Mesothelial cell of epicardium (in vitro differentiated cells): ENCODE data around the gene GULP1. TPM values are rescaled to one million over a fixed set of nuclear protein-coding genes. Genes with fewer than 3 reads are reported as not detected.

Experiments used
- DNase-seq, 2 experiments: peaks; one replicate each; pipeline ENCODE4 v3.0.0; 2021; ENCODE audit warnings: low spot score in 2 of 2; ENCODE audit not compliant: unreplicated experiment in 2 of 2
- H3K27ac Mint-ChIP-seq: 2 replicates; pipeline ENCODE4 v1.8.0; 2021; ENCODE audit warnings: mixed read lengths
- H3K27me3 Mint-ChIP-seq: 2 replicates; pipeline ENCODE4 v1.8.0; 2021; ENCODE audit warnings: low read depth, mixed read lengths
- H3K36me3 Mint-ChIP-seq: 2 replicates; pipeline ENCODE4 v1.8.0; 2021; ENCODE audit warnings: mixed read lengths
- H3K4me1 Mint-ChIP-seq: 2 replicates; pipeline ENCODE4 v1.8.0; 2021; ENCODE audit warnings: mixed read lengths
- H3K4me3 Mint-ChIP-seq: 2 replicates; pipeline ENCODE4 v1.8.0; 2021; ENCODE audit warnings: mild to moderate bottlenecking, moderate library complexity, mixed read lengths
- H3K9me3 Mint-ChIP-seq: 2 replicates; pipeline ENCODE4 v1.8.0; 2021; ENCODE audit warnings: mixed read lengths
- total RNA-seq: library from RNA; stranded (reverse); gene quantifications from 3 replicates; pipeline ENCODE4 v1.2.1, GENCODE V29; 2021
- TF ChIP-seq, protein P1 (sequence below): fragments of 200-600 bp; sonication (generic); IDR thresholded peaks from one replicate; pipeline ENCODE4 v1.5.0; 2021; ENCODE audit warnings: antibody characterized with exemption; ENCODE audit not compliant: unreplicated experiment

The GULP1 gene
- total RNA-seq, 1 donor from 2014 or later: 58.5 TPM

DNA sequence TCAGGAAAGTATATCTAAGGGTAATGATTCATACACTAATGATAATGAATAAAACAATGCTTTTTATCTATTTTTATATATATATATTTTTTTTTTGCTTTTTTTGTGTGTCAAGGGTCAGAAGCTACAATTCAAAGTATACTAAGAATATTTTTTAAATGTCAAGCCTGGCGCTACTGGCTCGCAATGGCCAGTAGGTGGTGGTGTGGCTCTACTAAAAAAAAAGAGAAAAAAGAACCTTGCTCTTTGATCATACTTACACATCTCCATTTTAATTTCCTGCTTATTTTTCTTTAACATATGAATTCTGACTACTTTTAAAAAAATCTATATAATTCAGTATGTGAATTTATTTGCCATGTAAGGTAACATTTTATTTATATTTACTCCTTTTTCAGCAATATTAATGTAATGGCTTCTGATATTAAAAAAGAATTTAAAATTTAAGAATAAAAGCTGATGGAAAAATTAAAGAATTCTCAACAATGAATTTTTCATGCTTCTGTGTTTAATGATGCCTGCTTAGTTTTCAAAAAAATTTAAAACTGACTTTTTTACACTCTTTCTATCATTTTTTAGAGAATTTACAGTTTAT is 232.9 kb downstream of the GULP1 start:
- no peak overlapping the region for H3K27ac Mint-ChIP-seq
- DNase-seq: peak in 1 of 2 experiments; percentile 48
- peaks cover 10% of the 10 kb centered on the region for H3K9me3 Mint-ChIP-seq

GRCh38 chr2:188526701-188527100 is 235.0 kb downstream of the GULP1 start:
- TF ChIP-seq, protein P1, sequence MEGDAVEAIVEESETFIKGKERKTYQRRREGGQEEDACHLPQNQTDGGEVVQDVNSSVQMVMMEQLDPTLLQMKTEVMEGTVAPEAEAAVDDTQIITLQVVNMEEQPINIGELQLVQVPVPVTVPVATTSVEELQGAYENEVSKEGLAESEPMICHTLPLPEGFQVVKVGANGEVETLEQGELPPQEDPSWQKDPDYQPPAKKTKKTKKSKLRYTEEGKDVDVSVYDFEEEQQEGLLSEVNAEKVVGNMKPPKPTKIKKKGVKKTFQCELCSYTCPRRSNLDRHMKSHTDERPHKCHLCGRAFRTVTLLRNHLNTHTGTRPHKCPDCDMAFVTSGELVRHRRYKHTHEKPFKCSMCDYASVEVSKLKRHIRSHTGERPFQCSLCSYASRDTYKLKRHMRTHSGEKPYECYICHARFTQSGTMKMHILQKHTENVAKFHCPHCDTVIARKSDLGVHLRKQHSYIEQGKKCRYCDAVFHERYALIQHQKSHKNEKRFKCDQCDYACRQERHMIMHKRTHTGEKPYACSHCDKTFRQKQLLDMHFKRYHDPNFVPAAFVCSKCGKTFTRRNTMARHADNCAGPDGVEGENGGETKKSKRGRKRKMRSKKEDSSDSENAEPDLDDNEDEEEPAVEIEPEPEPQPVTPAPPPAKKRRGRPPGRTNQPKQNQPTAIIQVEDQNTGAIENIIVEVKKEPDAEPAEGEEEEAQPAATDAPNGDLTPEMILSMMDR: no peak
- peaks cover 22% of the 10 kb centered on the region for H3K4me1 Mint-ChIP-seq
- peak overlapping the region; percentile 12 for H3K4me3 Mint-ChIP-seq
- peaks cover 10% of the 10 kb centered on the region for H3K9me3 Mint-ChIP-seq
- peak overlapping the region; percentile 94 for H3K27ac Mint-ChIP-seq
- peaks cover 14% of the 10 kb centered on the region for H3K36me3 Mint-ChIP-seq
- no peak for DNase-seq
- H3K27me3 Mint-ChIP-seq: no peaks in the 10 kb centered on the region

More for the DNA sequence above, 232.9 kb downstream of the GULP1 start:
- Mint-ChIP-seq H3K4me3 (no peak overlapping the region), H3K4me1 (peaks cover 33% of the 10 kb centered on the region), H3K36me3 (peaks cover 15% of the 10 kb centered on the region), H3K27me3 (no peaks in the 10 kb centered on the region)
- TF ChIP-seq, protein P1: peak; percentile 89

- TF ChIP-seq, protein P1: no peak
- H3K4me3 Mint-ChIP-seq: peak overlapping the region; percentile 12
- peak overlapping the region; percentile 94 for H3K27ac Mint-ChIP-seq
- H3K27me3 Mint-ChIP-seq: no peaks in the 10 kb centered on the region
- no peak for DNase-seq
- peaks cover 10% of the 10 kb centered on the region for H3K9me3 Mint-ChIP-seq
- H3K4me1 Mint-ChIP-seq: peaks cover 20% of the 10 kb centered on the region
- peaks cover 16% of the 10 kb centered on the region for H3K36me3 Mint-ChIP-seq
Observed at GRCh38 chr2:188527141-188527540, 235.5 kb downstream of the GULP1 start.

- H3K27ac Mint-ChIP-seq: peak overlapping the region; percentile 94
- TF ChIP-seq, protein P1: no peak
- peaks cover 14% of the 10 kb centered on the region for H3K9me3 Mint-ChIP-seq
- peaks cover 20% of the 10 kb centered on the region for H3K4me1 Mint-ChIP-seq
- H3K4me3 Mint-ChIP-seq: peak overlapping the region; percentile 48
- H3K36me3 Mint-ChIP-seq: peaks cover 20% of the 10 kb centered on the region
- no peak for DNase-seq
- H3K27me3 Mint-ChIP-seq: no peaks in the 10 kb centered on the region
Observed at GRCh38 chr2:188527581-188527993, 235.9 kb downstream of the GULP1 start.

DNA sequence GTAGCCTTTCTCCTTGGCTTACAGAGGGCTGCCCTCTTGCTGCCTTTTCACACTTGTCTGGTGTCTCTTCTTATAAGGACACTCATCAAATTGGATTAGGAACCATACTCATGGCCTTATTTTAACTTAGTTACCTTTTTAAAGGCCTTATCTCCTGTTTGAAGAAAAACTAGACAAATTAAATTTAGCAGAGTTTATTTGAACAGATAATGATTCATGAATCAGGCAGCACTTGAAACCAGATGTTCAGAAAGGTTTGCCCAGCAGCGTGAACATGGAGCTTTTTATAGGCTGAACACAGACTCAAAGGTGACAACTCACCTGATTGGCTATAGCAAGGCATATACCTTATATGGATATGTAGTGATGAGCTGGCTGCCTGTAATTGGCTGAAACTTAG is 238.0 kb downstream of the GULP1 start:
- DNase-seq: no peak
- H3K4me1 Mint-ChIP-seq: peaks cover 20% of the 10 kb centered on the region
- H3K27me3 Mint-ChIP-seq: no peaks in the 10 kb centered on the region

More for the DNA sequence above, 238.0 kb downstream of the GULP1 start:
- TF ChIP-seq, protein P1: no peak
- Mint-ChIP-seq H3K4me3 (no peak overlapping the region), H3K27ac (no peak overlapping the region), H3K36me3 (peaks cover 34% of the 10 kb centered on the region), H3K9me3 (peaks cover 27% of the 10 kb centered on the region)
